ENCODE results near the gene DDX39A.

Gene DDX39A

GRCh38 chr19:14394167-14394566 lies 25.0 kb downstream of the DDX39A start:
- TF ChIP-seq, protein P1, sequence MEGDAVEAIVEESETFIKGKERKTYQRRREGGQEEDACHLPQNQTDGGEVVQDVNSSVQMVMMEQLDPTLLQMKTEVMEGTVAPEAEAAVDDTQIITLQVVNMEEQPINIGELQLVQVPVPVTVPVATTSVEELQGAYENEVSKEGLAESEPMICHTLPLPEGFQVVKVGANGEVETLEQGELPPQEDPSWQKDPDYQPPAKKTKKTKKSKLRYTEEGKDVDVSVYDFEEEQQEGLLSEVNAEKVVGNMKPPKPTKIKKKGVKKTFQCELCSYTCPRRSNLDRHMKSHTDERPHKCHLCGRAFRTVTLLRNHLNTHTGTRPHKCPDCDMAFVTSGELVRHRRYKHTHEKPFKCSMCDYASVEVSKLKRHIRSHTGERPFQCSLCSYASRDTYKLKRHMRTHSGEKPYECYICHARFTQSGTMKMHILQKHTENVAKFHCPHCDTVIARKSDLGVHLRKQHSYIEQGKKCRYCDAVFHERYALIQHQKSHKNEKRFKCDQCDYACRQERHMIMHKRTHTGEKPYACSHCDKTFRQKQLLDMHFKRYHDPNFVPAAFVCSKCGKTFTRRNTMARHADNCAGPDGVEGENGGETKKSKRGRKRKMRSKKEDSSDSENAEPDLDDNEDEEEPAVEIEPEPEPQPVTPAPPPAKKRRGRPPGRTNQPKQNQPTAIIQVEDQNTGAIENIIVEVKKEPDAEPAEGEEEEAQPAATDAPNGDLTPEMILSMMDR (IDR thresholded peaks at IDR 0.05; ENCODE audit: extremely low read depth, insufficient read depth, missing control alignments) = no peak
- in situ Hi-C loops (cut with MboI; ENCODE audit: low pct_unique_long_range_greater_than_20kb, low sequenced_read_pairs, unreplicated experiment) = no loop called here
- no peak for DNase-seq (ENCODE audit: low spot score)

DNA sequence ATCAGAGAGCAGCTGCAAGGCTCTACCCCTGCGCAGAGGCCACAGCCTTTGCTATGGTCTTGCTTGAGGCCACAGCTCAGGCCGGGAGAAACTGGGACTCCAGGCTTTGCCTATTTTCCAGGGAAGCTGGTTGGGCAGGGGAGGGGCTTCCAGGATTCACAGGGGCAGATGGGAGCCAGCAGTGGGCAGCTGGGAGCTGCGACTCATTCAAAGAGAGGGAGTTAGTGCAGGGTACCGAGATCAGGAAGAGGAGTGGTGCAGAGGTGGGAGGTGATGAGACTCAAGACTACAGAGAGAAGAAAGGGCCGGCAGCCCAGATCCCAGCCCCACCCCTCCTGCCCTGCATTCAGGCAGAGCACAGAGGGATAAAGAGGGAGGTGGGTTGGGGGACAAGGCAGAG lies 25.8 kb downstream of the DDX39A start:
- TF ChIP-seq, protein P1 (IDR thresholded peaks at IDR 0.05; ENCODE audit: extremely low read depth, insufficient read depth, missing control alignments) = no peak
- DNase-seq (ENCODE audit: low spot score) = no peak
- in situ Hi-C loops (cut with MboI; ENCODE audit: low pct_unique_long_range_greater_than_20kb, low sequenced_read_pairs, unreplicated experiment) = no loop called here

GRCh38 chr19:14391156-14391821 lies 27.9 kb downstream of the DDX39A start:
- in situ Hi-C loops (cut with MboI; ENCODE audit: low pct_unique_long_range_greater_than_20kb, low sequenced_read_pairs, unreplicated experiment) = no loop called here
- TF ChIP-seq, protein P1 (IDR thresholded peaks at IDR 0.05; ENCODE audit: extremely low read depth, insufficient read depth, missing control alignments) = no peak
- DNase-seq (ENCODE audit: low spot score) = no peak

- TF ChIP-seq, protein P1 (IDR thresholded peaks at IDR 0.05; ENCODE audit: extremely low read depth, insufficient read depth, missing control alignments) = no peak
- DNase-seq (ENCODE audit: low spot score) = no peak
- in situ Hi-C loops (cut with MboI; ENCODE audit: low pct_unique_long_range_greater_than_20kb, low sequenced_read_pairs, unreplicated experiment) = no loop called here
Measured at GRCh38 chr19:14390548-14390947, 28.6 kb downstream of the DDX39A start.

DNA sequence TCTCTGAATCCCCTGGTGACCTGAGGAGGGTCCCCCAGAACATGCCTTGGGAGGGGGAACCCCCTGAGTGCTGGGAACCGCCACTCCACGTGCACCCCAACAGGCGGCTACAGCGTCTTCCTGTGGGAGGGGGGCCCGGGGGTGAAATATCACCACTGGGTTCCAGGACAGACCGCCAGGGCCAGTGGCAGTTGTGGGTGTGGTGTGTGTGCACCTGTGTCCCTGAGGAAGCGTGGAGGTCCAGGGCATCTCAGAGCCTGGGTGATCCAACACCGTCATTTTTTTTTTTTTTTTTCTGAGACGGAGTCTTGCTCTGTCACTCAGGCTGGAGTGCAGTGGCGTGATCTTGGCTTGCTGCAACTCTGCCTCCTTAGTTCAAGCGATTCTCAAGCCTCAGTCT lies 33.6 kb downstream of the DDX39A start:
- DNase-seq (ENCODE audit: low spot score) = peak; percentile 21
- in situ Hi-C loops (cut with MboI; ENCODE audit: low pct_unique_long_range_greater_than_20kb, low sequenced_read_pairs, unreplicated experiment) = no loop called here
- TF ChIP-seq, protein P1 (IDR thresholded peaks at IDR 0.05; ENCODE audit: extremely low read depth, insufficient read depth, missing control alignments) = no peak

DNA sequence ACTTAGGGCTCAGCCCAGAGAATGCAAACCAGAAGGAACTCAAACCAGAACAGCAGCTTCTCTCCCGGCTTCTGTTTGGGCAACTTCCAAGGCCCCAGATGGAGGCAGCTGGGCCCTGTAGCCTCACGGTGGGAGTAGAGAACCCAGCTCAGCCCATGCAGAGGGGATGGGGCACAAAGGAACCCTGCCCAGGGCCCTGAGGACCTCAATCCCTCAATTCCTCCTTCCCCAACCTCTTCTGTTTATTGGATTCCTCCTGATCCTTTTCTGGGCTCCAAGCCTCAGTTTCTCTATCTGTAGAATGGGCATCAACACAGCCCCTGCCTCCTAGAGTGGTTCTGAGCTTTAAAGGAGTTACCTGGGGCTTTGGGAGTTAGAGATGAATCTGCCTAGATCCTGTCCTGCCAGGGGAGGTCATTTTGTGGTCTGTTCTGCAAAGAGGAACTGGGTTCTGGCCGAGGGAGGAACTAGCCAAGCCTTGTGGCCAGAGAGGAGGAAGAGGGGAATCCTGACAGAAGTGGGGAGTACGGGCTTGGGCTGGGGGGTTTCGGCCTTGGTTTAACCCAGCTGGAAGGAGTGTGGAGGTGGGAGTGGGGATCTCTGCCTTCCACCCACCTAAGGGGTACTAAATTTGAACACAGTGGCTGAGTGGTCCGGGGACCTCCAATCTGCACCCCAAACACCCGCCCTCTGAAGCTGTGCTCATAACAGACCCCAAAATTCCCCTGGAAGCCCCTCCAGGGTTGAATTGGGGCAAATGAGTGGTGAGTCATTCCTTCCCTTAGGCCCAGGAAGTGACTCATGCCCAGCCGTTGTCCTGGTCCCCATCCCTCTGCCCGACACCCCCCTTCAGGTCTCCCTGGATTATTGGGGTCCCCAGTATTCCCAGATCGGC lies 35.2 kb downstream of the DDX39A start:
- TF ChIP-seq, protein P1 (IDR thresholded peaks at IDR 0.05; ENCODE audit: extremely low read depth, insufficient read depth, missing control alignments) = no peak
- in situ Hi-C loops (cut with MboI; ENCODE audit: low pct_unique_long_range_greater_than_20kb, low sequenced_read_pairs, unreplicated experiment) = no loop called here
- DNase-seq (ENCODE audit: low spot score) = peak; percentile 71
